ENCODE measurements around the gene ZEB1.

The ZEB1 gene

GRCh38 chr10:31278279-31278941, 40.6 kb upstream of the ZEB1 start:
- no peaks in the 10 kb centered on the region for H3K27me3 ChIP-seq (replicated peaks; ENCODE audit: control insufficient read depth, insufficient read depth, low read length)
- TF ChIP-seq, protein P1, sequence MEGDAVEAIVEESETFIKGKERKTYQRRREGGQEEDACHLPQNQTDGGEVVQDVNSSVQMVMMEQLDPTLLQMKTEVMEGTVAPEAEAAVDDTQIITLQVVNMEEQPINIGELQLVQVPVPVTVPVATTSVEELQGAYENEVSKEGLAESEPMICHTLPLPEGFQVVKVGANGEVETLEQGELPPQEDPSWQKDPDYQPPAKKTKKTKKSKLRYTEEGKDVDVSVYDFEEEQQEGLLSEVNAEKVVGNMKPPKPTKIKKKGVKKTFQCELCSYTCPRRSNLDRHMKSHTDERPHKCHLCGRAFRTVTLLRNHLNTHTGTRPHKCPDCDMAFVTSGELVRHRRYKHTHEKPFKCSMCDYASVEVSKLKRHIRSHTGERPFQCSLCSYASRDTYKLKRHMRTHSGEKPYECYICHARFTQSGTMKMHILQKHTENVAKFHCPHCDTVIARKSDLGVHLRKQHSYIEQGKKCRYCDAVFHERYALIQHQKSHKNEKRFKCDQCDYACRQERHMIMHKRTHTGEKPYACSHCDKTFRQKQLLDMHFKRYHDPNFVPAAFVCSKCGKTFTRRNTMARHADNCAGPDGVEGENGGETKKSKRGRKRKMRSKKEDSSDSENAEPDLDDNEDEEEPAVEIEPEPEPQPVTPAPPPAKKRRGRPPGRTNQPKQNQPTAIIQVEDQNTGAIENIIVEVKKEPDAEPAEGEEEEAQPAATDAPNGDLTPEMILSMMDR (IDR thresholded peaks at IDR 0.05; ENCODE audit: insufficient read depth, low read length, poor library complexity, severe bottlenecking), result no peak
- no peak for DNase-seq (ENCODE audit: extremely low read depth, insufficient read length)
- no peak overlapping the region for H3K4me3 ChIP-seq (replicated peaks; ENCODE audit: low read depth, low read length)
- H3K36me3 ChIP-seq (ENCODE audit: control insufficient read depth, insufficient read depth, low read length), result no peaks in the 10 kb centered on the region

GRCh38 chr10:31280972-31281371, 38.0 kb upstream of the ZEB1 start:
- H3K4me3 ChIP-seq (replicated peaks; ENCODE audit: low read depth, low read length), result no peak overlapping the region
- TF ChIP-seq, protein P1 (IDR thresholded peaks at IDR 0.05; ENCODE audit: insufficient read depth, low read length, poor library complexity, severe bottlenecking), result no peak
- no peaks in the 10 kb centered on the region for H3K27me3 ChIP-seq (replicated peaks; ENCODE audit: control insufficient read depth, insufficient read depth, low read length)
- H3K36me3 ChIP-seq (ENCODE audit: control insufficient read depth, insufficient read depth, low read length), result no peaks in the 10 kb centered on the region
- DNase-seq (ENCODE audit: extremely low read depth, insufficient read length), result no peak

GRCh38 chr10:31288001-31288400, 31.0 kb upstream of the ZEB1 start:
- Histone ChIP-seq H3K36me3 (ENCODE audit: control insufficient read depth, insufficient read depth, low read length) (no peaks in the 10 kb centered on the region), H3K4me3 (replicated peaks; ENCODE audit: low read depth, low read length) (no peak overlapping the region), H3K27me3 (replicated peaks; ENCODE audit: control insufficient read depth, insufficient read depth, low read length) (no peaks in the 10 kb centered on the region)
- TF ChIP-seq, protein P1 (IDR thresholded peaks at IDR 0.05; ENCODE audit: insufficient read depth, low read length, poor library complexity, severe bottlenecking), result no peak
- DNase-seq (ENCODE audit: extremely low read depth, insufficient read length), result no peak

GRCh38 chr10:31288962-31289361, 30.1 kb upstream of the ZEB1 start:
- TF ChIP-seq, protein P1 (IDR thresholded peaks at IDR 0.05; ENCODE audit: insufficient read depth, low read length, poor library complexity, severe bottlenecking), result no peak
- H3K36me3 ChIP-seq (ENCODE audit: control insufficient read depth, insufficient read depth, low read length), result no peaks in the 10 kb centered on the region
- no peaks in the 10 kb centered on the region for H3K27me3 ChIP-seq (replicated peaks; ENCODE audit: control insufficient read depth, insufficient read depth, low read length)
- DNase-seq (ENCODE audit: extremely low read depth, insufficient read length), result no peak
- H3K4me3 ChIP-seq (replicated peaks; ENCODE audit: low read depth, low read length), result no peak overlapping the region

GRCh38 chr10:31290386-31290785, 28.6 kb upstream of the ZEB1 start:
- DNase-seq (ENCODE audit: extremely low read depth, insufficient read length), result no peak
- no peaks in the 10 kb centered on the region for H3K27me3 ChIP-seq (replicated peaks; ENCODE audit: control insufficient read depth, insufficient read depth, low read length)
- no peaks in the 10 kb centered on the region for H3K36me3 ChIP-seq (ENCODE audit: control insufficient read depth, insufficient read depth, low read length)
- H3K4me3 ChIP-seq (replicated peaks; ENCODE audit: low read depth, low read length), result no peak overlapping the region
- TF ChIP-seq, protein P1 (IDR thresholded peaks at IDR 0.05; ENCODE audit: insufficient read depth, low read length, poor library complexity, severe bottlenecking), result no peak

DNA sequence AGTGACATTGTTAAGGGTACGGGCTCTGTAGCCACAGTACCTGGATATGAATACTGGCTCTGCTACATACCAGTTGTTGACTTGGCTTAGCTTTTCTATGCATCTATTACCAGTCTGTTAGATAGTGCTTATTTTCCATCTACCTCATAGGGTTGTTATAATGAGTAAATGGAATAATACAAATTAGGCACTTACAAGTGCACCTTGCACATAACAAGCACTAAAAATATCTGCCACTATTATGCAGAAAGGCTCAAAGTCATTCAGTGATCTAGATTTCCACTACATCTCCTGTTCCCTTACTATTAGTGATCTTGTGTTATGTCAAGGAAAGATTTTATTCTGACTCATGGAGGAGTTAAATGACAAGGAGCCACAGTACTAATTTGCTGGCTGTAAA, 27.9 kb upstream of the ZEB1 start:
- TF ChIP-seq, protein P1 (IDR thresholded peaks at IDR 0.05; ENCODE audit: insufficient read depth, low read length, poor library complexity, severe bottlenecking), result no peak
- Histone ChIP-seq H3K27me3 (replicated peaks; ENCODE audit: control insufficient read depth, insufficient read depth, low read length) (no peaks in the 10 kb centered on the region), H3K4me3 (replicated peaks; ENCODE audit: low read depth, low read length) (no peak overlapping the region), H3K36me3 (ENCODE audit: control insufficient read depth, insufficient read depth, low read length) (no peaks in the 10 kb centered on the region)
- DNase-seq (ENCODE audit: extremely low read depth, insufficient read length), result no peak

Data from GM06990 (cell line).